Muscle layer of duodenum (tissue), 2 donors: ENCODE measurements around the gene PHACTR4.
A peak's percentile ranks its signal among the peaks of the same experiment; 100 is the strongest.
"Not testable (repeated sequence)": the region's sequence is repeated elsewhere in the genome, so short reads cannot be mapped to it uniquely, and the experiment has no call there.

Experiments used
- H3K27ac ChIP-seq: one replicate; pipeline ENCODE4 v1.7.0; 2013; ENCODE audit warnings: mild to moderate bottlenecking, low read length
- H3K27me3 ChIP-seq: one replicate; pipeline ENCODE4 v1.7.0; 2013; ENCODE audit warnings: low read depth, mild to moderate bottlenecking, control low read depth, low read length
- H3K36me3 ChIP-seq, 2 donors: one replicate each; pipeline ENCODE4 v1.7.0; 2013; ENCODE audit warnings: low read length in 2 of 2, control low read depth in 1 of 2, mild to moderate bottlenecking in 1 of 2; ENCODE audit not compliant: insufficient read depth in 2 of 2, control insufficient read depth in 1 of 2
- H3K4me1 ChIP-seq, 2 donors: one replicate each; pipeline ENCODE4 v1.7.0; 2013; ENCODE audit warnings: low read length in 2 of 2, mild to moderate bottlenecking in 2 of 2, control low read depth in 1 of 2, moderate library complexity in 1 of 2; ENCODE audit not compliant: insufficient read depth in 2 of 2, control insufficient read depth in 1 of 2
- H3K4me3 ChIP-seq, 2 donors: one replicate each; pipeline ENCODE4 v1.7.0; 2013; ENCODE audit warnings: low read length in 2 of 2, low read depth in 1 of 2, mild to moderate bottlenecking in 1 of 2
- H3K9me3 ChIP-seq, 2 donors: one replicate each; pipeline ENCODE4 v1.7.0; 2013; ENCODE audit warnings: low read length in 2 of 2, control low read depth in 1 of 2, mild to moderate bottlenecking in 1 of 2; ENCODE audit not compliant: control insufficient read depth in 1 of 2
- donor health status: healthy.

PHACTR4 gene

DNA sequence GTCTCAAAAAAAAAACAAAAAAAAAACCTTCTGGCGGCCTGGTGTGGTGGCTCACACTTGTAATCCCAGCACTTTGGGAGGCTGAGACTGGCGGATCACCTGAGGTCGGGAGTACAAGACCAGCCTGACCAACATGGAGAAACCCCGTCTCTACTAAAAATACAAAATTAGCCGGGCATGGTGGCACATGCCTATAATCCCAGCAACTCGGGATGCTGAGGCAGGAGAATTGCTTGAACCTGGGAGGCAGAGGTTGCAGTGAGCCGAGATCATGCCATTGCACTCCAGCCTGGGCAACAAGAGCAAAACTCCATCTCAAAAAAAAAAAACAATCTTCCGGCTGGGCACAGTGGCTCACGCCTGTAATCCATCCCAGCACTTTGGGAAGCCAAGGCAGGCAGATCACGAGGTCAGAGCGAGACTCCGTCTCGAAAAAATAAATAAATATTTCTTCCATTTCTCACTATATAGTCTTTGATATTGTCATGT lies 144.9 kb downstream of the PHACTR4 start:
- not testable (repeated sequence) for H3K27me3 ChIP-seq, H3K27ac ChIP-seq, H3K9me3 ChIP-seq, H3K4me3 ChIP-seq
- Histone ChIP-seq H3K4me1 (peaks cover 18 to 19% of the 10 kb centered on the region in 2 donors), H3K36me3 (peaks cover 17 to 37% of the 10 kb centered on the region in 2 donors)

DNA sequence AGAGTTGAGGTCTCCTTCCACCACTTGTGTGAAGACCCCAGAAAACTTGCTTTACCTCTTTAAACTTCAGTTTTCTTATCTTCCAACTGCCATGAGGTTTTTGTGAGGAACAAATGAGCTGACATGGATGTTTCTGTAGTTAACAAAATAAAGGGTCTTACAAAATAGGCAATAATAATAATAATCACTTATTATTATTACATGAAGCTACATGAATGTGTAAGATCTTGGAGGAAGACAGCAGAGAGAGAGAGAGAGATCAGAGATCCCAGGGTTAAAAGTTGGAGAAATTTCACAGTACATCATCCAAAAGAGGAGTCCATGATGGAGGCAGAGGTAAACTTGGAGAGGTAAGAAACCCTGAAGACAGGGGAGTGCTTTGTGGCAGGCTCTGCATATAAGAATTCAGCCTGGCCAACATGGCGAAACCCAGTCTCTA lies 147.0 kb downstream of the PHACTR4 start:
- Histone ChIP-seq H3K4me1 (peaks cover 8 to 10% of the 10 kb centered on the region in 2 donors), H3K27me3 (no peaks in the 10 kb centered on the region), H3K9me3 (no peaks in the 10 kb centered on the region), H3K27ac (no peak overlapping the region), H3K36me3 (peaks cover 0 to 21% of the 10 kb centered on the region in 2 donors), H3K4me3 (no peak overlapping the region)

DNA sequence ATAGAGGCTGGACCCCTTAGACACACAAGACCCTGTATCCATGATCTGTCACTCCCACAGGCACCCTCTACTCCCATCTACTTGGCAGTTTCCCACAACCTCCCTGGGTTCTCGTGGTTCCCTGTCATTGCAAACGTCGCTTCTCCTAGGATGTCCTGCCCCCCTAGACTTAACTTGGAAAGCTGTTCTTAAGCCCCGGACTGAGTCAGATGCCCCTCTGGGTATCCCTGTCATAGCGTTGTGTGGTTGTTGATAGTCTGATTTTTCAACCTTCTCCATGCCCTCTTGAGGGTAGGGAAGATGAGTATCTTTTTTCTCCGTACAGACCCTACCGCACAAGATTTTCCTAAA lies 148.1 kb downstream of the PHACTR4 start:
- Histone ChIP-seq H3K4me3 (peak overlapping the region in 1 of 2 donors; percentile 73), H3K4me1 (peaks cover 8 to 10% of the 10 kb centered on the region in 2 donors), H3K9me3 (no peaks in the 10 kb centered on the region), H3K27ac (no peak overlapping the region), H3K27me3 (no peaks in the 10 kb centered on the region), H3K36me3 (peaks cover 0 to 13% of the 10 kb centered on the region in 2 donors)

DNA sequence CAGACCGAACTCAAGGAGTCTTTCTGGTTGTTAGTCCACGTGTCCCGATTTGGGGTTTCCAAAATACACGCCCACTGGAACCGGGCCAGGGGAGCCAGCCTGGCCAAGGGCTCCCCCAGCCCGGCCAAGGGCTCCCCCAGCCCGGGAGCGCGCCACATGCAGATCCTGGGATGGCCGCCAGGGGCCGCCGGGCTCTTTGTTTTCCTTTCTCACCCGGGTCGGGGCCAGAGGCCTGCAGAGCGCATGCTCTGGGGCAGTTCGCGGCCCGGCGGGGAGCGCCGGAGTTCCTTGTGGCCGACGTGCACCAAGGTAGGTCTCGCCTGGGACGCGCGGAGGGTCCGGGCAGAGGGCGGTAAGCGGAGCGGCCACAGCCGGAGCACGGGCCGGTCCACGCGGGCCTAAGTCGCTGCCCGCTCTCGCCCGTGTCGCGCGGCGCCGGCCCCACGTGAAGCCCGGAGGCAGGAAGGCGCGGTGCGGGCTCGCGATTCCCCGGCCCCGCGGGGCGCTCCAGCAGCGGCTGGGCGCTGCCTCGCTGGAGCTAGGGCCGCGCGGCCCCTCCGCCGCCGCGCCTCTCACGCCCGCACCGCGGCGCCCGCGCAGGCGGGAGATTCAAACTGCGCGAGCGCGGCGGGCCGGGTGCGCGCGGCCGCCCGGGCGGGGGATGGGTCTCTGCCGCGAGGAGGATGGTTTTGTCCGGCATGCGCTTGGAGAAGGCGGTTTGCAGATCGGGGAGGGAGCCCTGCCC lies 148.6 kb downstream of the PHACTR4 start:
- Histone ChIP-seq H3K9me3 (no peaks in the 10 kb centered on the region), H3K27ac (peak overlapping the region; percentile 10), H3K27me3 (no peaks in the 10 kb centered on the region), H3K4me1 (peaks cover 8 to 10% of the 10 kb centered on the region in 2 donors), H3K4me3 (peak overlapping the region; percentile 65 to 73), H3K36me3 (peaks cover 0 to 8% of the 10 kb centered on the region in 2 donors)

DNA sequence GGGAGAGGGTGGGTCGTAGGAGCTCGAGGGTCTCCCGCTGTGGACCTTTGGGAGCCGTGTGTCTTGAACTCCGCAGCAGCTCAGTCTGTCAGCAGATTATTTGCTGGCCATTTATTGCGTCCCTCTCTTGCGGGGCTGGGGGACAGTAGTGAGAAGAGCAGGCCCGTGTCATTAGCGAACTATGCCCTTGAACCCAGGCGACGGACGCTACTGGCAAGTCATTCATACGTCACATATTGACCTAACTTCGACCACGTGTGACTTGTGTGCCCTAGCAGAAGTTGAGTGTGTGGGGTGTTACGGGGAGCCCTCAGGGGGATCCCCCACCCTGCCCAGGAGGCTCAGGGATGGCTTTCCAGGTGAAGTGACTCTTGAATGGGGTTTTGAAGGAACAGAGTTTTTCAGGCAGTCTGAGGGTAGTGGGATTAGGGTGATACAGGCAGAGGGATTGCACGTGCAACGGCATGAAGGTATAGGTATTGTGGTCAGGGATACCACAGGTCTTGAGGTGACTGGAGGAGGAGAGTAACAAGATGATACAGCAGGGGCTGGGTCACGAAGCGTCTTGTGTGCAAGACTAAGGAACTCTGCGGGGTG lies 149.3 kb downstream of the PHACTR4 start:
- Histone ChIP-seq H3K4me3 (peak overlapping the region; percentile 65 to 73), H3K4me1 (peaks cover 8 to 10% of the 10 kb centered on the region in 2 donors), H3K27ac (peak overlapping the region; percentile 10), H3K27me3 (no peaks in the 10 kb centered on the region), H3K9me3 (no peaks in the 10 kb centered on the region), H3K36me3 (peaks cover 0 to 4% of the 10 kb centered on the region in 2 donors)

DNA sequence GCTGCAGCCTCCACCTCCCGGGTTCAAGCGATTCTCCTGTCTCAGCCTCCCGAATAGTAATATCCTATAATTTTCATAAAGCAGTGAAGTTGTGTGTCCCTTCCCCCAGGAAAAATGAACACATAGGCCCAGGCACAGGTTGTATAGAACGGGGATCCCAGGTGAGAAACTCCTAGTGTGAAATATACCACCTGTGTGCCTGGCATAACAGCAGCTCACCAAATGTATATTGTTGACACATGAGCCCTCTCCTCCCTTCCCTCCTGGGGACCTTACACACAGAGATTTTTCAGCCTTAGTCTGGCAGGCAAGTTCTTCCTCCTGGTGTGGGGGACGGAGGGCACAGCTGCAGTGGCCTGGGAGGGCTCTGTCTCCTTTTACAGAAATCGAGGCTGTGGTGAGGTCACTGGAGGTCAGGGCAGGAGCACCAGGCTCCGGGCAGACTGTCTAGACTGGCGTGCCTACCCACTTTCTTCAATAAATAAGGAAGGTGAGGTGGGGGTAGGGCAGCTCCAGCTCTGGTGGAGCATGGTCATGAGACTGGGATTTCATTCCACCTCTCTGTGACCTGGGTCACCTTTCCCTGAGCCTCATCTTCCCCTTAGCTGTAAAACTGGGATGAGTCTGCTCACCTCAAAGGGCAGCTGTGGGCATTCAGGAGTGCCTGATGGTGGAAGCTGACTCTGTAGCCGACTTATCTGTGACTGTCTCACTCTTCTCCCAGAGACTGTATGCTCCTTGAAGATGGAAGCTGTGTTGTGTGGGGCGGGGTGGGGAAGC lies 150.6 kb downstream of the PHACTR4 start:
- Histone ChIP-seq H3K9me3 (no peaks in the 10 kb centered on the region), H3K36me3 (no peaks in the 10 kb centered on the region), H3K4me1 (peaks cover 8 to 10% of the 10 kb centered on the region in 2 donors), H3K27ac (no peak overlapping the region), H3K27me3 (no peaks in the 10 kb centered on the region), H3K4me3 (no peak overlapping the region)

- not testable (repeated sequence) for H3K9me3 ChIP-seq, H3K4me3 ChIP-seq, H3K27me3 ChIP-seq, H3K4me1 ChIP-seq, H3K27ac ChIP-seq, H3K36me3 ChIP-seq
Measured at GRCh38 chr1:28520796-28521195, 151.3 kb downstream of the PHACTR4 start.

GRCh38 chr1:28521502-28522164 lies 152.1 kb downstream of the PHACTR4 start:
- no peak overlapping the region for H3K27ac ChIP-seq
- H3K9me3 ChIP-seq: no peaks in the 10 kb centered on the region
- H3K4me3 ChIP-seq: no peak overlapping the region

GRCh38 chr1:28522537-28522936 lies 153.0 kb downstream of the PHACTR4 start:
- H3K27ac ChIP-seq, H3K4me3 ChIP-seq, H3K27me3 ChIP-seq, H3K4me1 ChIP-seq, H3K36me3 ChIP-seq, H3K9me3 ChIP-seq: not testable (repeated sequence)

More at GRCh38 chr1:28521502-28522164, 152.1 kb downstream of the PHACTR4 start:
- H3K36me3 ChIP-seq: no peaks in the 10 kb centered on the region
- H3K4me1 ChIP-seq: peaks cover 8 to 10% of the 10 kb centered on the region in 2 donors
- H3K27me3 ChIP-seq: no peaks in the 10 kb centered on the region

DNA sequence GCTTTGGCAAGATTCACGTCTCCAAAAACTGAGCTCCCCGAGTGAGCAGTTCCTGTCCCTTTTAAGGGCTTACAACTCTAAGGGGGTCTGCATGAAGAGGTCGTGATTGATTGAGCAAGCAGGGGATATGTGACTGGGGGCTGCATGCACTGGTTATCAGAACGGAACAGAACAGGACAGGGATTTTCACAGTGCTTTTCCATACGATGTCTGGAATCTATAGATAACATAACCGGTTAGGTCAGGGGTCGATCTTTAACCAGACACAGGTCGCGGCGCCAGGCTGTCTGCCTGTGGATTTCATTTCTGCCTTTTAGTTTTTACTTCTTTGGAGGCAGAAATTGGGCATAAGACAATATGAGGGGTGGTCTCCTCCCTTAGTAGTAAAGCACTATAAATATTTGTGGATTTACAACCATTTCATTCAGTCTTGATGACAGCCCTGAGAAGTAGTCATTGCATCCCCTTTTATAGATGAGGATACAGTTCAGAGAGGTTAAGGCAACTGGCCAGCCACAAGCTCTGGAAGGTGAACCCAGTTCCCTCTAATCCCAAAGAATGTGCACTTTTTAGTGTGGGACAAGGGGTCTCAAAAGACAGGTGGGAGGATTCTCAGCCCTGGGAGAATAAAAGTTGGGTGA lies 155.6 kb downstream of the PHACTR4 start:
- not testable (repeated sequence) for H3K4me1 ChIP-seq, H3K9me3 ChIP-seq, H3K27me3 ChIP-seq, H3K36me3 ChIP-seq, H3K27ac ChIP-seq, H3K4me3 ChIP-seq
